Measurements from ENCODE around the gene FAM83G.

DNA sequence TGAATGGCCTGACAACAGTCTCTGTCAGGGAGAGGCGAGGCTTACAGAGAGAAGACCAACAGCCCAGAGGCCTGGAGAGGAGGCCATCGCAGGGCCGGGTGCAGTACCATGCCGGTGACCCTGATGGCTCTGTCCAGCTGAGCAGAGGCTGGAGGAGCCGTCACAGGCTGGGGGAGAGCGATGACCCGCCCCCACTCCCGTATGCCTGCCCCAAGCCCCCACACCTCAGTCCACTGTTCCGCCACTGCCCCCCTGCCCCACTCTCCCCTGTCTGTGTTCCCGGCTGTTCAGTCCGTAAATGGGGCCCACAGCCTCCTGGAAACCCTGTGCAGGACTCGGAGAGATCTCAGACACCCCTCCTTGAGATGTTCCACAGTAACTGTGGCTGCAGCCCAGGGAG, 12.8 kb upstream of the FAM83G start:
- TF ChIP-seq POLR2A (IDR thresholded peaks at IDR 0.05; ENCODE audit: low read length) (no peak), GATA1 (IDR thresholded peaks at IDR 0.05; ENCODE audit: low read depth, low read length) (no peak)
